ENCODE data around the gene PAPOLB. TPM values are rescaled to one million over a fixed set of nuclear protein-coding genes. Genes with fewer than 3 reads are reported as not detected.
"Not testable (repeated sequence)": the region's sequence is repeated elsewhere in the genome, so short reads cannot be mapped to it uniquely, and the experiment has no call there.

The PAPOLB gene
- total RNA-seq, 4 donors from 2014 or later = 0.10 TPM; not detected in 3

DNA sequence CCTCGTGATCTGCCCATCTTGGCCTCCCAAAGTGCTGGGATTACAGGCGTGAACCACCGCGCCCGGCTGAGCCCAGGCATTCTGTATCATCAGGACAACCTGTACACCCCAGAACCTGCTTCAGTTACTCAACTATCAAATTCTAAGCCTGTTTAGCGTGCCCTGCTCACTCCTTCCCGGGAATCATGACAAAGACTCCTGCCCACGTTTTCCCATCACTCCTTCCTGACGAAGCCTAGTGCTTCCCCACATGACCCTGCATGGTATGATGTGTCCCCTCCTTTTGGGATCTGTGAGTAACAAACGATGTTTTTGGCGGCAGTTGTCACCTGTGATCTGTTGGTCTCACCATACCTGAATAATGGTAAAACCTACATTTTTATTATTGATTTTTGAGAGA lies 33.9 kb upstream of the PAPOLB start:
- TF ChIP-seq, protein P1, sequence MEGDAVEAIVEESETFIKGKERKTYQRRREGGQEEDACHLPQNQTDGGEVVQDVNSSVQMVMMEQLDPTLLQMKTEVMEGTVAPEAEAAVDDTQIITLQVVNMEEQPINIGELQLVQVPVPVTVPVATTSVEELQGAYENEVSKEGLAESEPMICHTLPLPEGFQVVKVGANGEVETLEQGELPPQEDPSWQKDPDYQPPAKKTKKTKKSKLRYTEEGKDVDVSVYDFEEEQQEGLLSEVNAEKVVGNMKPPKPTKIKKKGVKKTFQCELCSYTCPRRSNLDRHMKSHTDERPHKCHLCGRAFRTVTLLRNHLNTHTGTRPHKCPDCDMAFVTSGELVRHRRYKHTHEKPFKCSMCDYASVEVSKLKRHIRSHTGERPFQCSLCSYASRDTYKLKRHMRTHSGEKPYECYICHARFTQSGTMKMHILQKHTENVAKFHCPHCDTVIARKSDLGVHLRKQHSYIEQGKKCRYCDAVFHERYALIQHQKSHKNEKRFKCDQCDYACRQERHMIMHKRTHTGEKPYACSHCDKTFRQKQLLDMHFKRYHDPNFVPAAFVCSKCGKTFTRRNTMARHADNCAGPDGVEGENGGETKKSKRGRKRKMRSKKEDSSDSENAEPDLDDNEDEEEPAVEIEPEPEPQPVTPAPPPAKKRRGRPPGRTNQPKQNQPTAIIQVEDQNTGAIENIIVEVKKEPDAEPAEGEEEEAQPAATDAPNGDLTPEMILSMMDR (IDR thresholded peaks at IDR 0.05 in 4 of 5, conservative IDR thresholded peaks at IDR 0.05 in 1 of 5) = no peak
- no peak for TF ChIP-seq POLR2A (IDR thresholded peaks at IDR 0.05)
- Histone ChIP-seq H3K36me3 (no peaks in the 10 kb centered on the region), H3K4me1 (no peaks in the 10 kb centered on the region), H3K27me3 (peaks cover 0 to 4% (median 0%) of the 10 kb centered on the region in 3 donors), H3K27ac (no peak overlapping the region), H3K4me3 (no peak overlapping the region), H3K9me3 (no peaks in the 10 kb centered on the region)
- DNase-seq = no peak
- in situ Hi-C loops (cut with MboI; ENCODE audit: low sequenced_read_pairs in 4 of 4) = no loop called here
- intact Hi-C loops (cut with DNase I; ENCODE audit: low total_unique reads) = no loop called here
- no peak for ATAC-seq

DNA sequence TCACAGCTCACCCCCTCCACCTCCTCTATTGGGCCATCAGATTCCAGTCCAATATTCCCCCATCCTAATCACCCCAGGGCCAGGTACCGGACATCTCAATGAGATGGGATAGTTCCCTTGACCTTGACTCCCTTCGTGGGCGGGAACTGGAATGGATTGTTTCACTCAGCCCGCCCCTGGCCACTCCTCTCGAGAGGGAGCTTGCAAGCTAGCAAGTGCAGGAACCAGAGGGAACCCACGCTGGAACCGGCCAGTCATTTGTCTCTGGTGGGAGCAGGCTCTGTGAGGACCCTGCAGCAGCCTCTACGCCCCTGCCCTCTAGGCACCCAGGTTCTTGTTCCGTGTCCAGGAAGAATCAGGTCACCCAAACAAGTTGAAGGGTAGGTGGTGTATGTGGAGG lies 32.7 kb upstream of the PAPOLB start:
- no peak overlapping the region for H3K4me3 ChIP-seq
- ATAC-seq (no peak), DNase-seq (no peak)
- H3K9me3 ChIP-seq = no peaks in the 10 kb centered on the region
- in situ Hi-C loops (cut with MboI; ENCODE audit: low sequenced_read_pairs in 4 of 4) = no loop called here
- TF ChIP-seq POLR2A (IDR thresholded peaks at IDR 0.05) = no peak
- TF ChIP-seq, protein P1 (IDR thresholded peaks at IDR 0.05 in 4 of 5, conservative IDR thresholded peaks at IDR 0.05 in 1 of 5) = no peak
- no peaks in the 10 kb centered on the region for H3K36me3 ChIP-seq
- intact Hi-C loops (cut with DNase I; ENCODE audit: low total_unique reads) = no loop called here
- no peak overlapping the region for H3K27ac ChIP-seq
- H3K4me1 ChIP-seq = no peaks in the 10 kb centered on the region
- H3K27me3 ChIP-seq = peaks cover 0 to 4% (median 0%) of the 10 kb centered on the region in 3 donors

GRCh38 chr7:4893929-4894475 lies 32.2 kb upstream of the PAPOLB start:
- Histone ChIP-seq H3K27ac (no peak overlapping the region), H3K4me1 (no peaks in the 10 kb centered on the region), H3K4me3 (no peak overlapping the region), H3K9me3 (no peaks in the 10 kb centered on the region), H3K27me3 (peaks cover 0 to 4% (median 0%) of the 10 kb centered on the region in 3 donors), H3K36me3 (no peaks in the 10 kb centered on the region)
- intact Hi-C loops (cut with DNase I; ENCODE audit: low total_unique reads) = no loop called here
- TF ChIP-seq POLR2A (IDR thresholded peaks at IDR 0.05) = no peak
- TF ChIP-seq, protein P1 (IDR thresholded peaks at IDR 0.05 in 4 of 5, conservative IDR thresholded peaks at IDR 0.05 in 1 of 5) = no peak
- ATAC-seq = no peak
- no peak for DNase-seq
- in situ Hi-C loops (cut with MboI; ENCODE audit: low sequenced_read_pairs in 4 of 4) = no loop called here

- H3K4me1 ChIP-seq; intact Hi-C loops (cut with DNase I; ENCODE audit: low total_unique reads); ATAC-seq; H3K27ac ChIP-seq; H3K9me3 ChIP-seq; DNase-seq; H3K36me3 ChIP-seq; H3K4me3 ChIP-seq; in situ Hi-C loops (cut with MboI; ENCODE audit: low sequenced_read_pairs in 4 of 4); H3K27me3 ChIP-seq: not testable (repeated sequence)
Observed at GRCh38 chr7:4893188-4893587, 31.4 kb upstream of the PAPOLB start.

GRCh38 chr7:4891522-4891921 lies 29.7 kb upstream of the PAPOLB start:
- H3K27me3 ChIP-seq; in situ Hi-C loops (cut with MboI; ENCODE audit: low sequenced_read_pairs in 4 of 4); H3K36me3 ChIP-seq; H3K4me3 ChIP-seq; H3K9me3 ChIP-seq; intact Hi-C loops (cut with DNase I; ENCODE audit: low total_unique reads); ATAC-seq; H3K27ac ChIP-seq; DNase-seq; H3K4me1 ChIP-seq: not testable (repeated sequence)

GRCh38 chr7:4889682-4890081 lies 27.9 kb upstream of the PAPOLB start:
- no peak for DNase-seq
- TF ChIP-seq, protein P1 (IDR thresholded peaks at IDR 0.05 in 4 of 5, conservative IDR thresholded peaks at IDR 0.05 in 1 of 5) = no peak
- TF ChIP-seq POLR2A (IDR thresholded peaks at IDR 0.05) = no peak
- no peak for ATAC-seq
- intact Hi-C loops (cut with DNase I; ENCODE audit: low total_unique reads) = no loop called here
- Histone ChIP-seq H3K36me3 (no peaks in the 10 kb centered on the region), H3K27me3 (no peaks in the 10 kb centered on the region), H3K4me1 (no peaks in the 10 kb centered on the region), H3K4me3 (no peak overlapping the region), H3K27ac (no peak overlapping the region), H3K9me3 (no peaks in the 10 kb centered on the region)
- in situ Hi-C loops (cut with MboI; ENCODE audit: low sequenced_read_pairs in 4 of 4) = loop anchor here in 1 of 4 donors (10.0 kb wide), 1 partner anchor 95 kb away; no protein-coding TSS in a partner anchor
